Measurements from ENCODE around the gene RAB29.
A peak's percentile ranks its signal among the peaks of the same experiment; 100 is the strongest.
"Not testable (repeated sequence)": the region's sequence is repeated elsewhere in the genome, so short reads cannot be mapped to it uniquely, and the experiment has no call there.

The RAB29 gene, protein sequence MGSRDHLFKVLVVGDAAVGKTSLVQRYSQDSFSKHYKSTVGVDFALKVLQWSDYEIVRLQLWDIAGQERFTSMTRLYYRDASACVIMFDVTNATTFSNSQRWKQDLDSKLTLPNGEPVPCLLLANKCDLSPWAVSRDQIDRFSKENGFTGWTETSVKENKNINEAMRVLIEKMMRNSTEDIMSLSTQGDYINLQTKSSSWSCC

DNA sequence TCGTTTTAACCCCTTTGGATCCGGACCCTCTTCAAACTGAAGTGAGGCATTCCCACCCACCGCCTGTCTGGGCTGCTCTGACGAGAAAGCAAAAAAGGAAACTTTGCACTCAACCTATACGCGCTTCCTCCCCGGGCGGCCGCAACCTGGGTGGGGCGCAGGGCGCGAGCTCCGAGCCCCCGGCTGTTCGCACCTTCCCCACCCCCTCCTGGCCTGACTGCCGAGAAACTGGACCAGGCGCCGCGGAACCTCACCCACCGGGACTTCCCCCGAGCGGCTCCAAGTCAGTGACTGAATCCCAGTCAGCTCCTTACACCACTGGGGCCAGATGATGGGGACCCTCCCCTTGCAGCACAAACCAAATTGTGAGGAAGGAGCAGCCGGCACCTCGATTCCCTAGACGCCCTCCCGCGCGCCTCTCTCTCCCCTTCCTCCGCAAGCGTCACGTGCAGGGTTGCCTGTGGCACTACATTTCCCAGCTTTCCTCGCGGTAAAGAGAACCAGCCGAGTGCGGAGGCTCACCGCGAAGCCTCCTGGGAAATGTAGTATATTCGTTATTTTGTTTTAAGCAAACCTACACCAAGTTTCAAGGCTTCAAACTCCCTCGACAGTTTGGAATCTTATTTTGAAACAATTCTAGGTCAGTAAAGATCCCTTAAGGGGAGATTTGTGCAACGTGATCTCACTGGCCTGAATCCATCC is at the start of gene RAB29:
RAB29 (minus strand) TSS at position 468 of the 702 bp plus-strand sequence. CDS start 526 bp downstream, outside the sequence.
- DNase-seq (ENCODE audit: low read depth in 3 of 3): peak; percentile 58 to 71 (median 71)

DNA sequence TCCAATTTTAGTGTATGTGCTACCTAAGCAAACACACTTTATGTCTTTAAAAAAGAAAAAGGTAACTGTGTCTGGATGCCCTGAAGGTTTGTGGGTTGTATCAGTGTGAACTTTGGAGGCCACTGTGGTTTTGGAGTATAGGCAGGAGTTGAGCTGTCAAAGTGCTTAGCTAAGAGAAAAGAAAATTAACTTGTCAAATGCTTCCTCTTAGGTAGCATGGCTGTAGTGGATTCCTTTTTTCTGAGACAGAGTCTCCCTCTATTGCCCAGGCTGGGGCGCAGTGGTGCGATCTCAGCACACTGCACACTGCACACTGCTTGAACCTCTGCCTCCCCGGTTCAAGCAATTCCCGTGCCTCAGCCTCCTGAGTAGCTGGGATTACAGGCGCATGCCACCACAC is 48.9 kb upstream of the RAB29 start:
- no peak for DNase-seq (ENCODE audit: low read depth in 3 of 3)

DNA sequence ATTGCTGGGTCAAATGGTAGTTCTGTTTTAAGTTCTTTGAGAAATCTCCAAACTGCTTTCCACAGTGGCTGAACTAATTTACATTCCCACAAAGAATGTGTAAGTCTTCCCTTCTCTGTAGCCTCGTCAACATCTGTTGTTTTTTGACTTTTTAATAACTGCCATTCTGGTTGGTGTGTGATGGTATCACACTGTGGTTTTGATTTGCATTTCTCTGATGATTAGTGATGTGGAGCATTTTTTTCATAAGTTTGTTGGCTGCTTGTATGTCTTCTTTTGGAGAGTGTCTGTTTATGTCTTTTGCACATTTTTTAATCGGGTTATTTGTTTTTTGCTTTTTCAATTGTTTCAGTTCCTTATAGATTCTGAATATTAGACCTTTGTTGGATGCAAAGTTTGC is 48.0 kb upstream of the RAB29 start:
- DNase-seq (ENCODE audit: low read depth in 3 of 3): not testable (repeated sequence)

DNA sequence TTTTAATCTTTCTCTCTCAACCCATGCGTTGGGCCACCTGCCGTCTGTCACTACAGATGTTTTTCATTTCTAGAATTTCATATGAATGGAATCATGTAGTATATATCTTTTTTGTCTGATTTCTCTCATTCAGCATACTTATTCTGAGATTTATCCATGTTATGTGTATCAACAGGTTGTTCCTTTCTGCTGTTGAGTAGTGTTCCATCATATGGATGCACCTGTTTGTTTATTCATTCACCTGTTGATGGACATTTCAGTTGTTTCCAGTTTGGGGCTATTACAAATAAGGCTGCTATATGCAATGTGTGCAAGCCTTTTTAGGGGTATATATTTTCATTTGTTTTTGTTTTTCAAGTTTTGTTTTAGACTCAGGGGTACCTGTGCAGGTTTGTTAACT is 47.1 kb upstream of the RAB29 start:
- DNase-seq (ENCODE audit: low read depth in 3 of 3): no peak

DNA sequence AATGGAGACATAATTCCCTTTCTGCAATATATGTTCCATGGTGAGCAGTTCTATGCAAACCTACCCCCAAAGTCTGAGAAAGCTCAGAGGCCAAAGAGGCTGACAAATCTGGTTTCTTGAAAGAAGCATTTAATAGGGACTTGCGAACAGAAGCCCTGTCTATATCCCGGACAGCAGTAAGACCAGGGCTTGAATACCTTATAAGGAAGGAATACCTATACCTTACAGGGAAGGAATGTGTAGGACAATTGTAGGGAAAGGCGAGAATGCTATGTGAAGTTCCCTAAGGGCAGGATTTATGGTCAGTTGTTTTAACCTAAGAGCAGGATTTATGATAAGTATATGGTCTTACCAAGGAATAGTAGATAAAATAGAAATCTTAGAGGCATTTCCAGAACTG is 42.7 kb upstream of the RAB29 start:
- DNase-seq (ENCODE audit: low read depth in 3 of 3): no peak

DNA sequence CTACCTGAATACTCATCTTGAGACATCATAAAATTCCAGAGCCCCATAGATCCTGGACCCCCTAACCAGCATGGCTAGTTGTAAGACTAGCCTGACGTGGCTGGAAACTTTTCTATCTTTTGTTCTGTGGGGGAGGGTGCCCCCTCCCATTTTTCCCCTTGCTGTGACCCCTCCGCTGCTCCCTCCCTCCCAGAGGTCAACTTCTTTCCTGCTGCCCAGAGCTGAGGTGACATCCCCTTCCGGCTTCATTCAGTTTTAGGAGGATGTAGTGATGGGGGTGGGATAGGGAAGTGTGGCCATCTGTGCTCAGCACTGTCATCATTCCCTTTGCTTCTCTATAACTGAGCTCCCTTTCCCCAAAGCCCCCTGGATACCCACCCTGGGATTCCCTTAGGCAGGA is 42.1 kb upstream of the RAB29 start:
- no peak for DNase-seq (ENCODE audit: low read depth in 3 of 3)

DNA sequence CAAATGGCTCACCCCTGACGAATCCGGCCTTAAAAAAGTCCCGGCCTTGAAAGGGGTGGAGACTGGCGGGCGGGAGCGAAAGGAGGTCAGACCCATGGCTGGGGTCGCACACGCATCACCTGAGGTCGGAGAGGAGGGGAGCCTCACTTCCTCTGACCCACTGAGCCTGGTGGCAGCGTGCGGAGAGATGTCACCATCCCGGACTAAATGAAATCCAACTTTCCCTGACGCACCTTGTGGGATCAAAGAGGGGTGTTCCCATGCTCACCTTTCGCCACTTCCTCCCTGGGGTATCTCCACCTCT is 38.4 kb upstream of the RAB29 start:
- no peak for DNase-seq (ENCODE audit: low read depth in 3 of 3)

DNA sequence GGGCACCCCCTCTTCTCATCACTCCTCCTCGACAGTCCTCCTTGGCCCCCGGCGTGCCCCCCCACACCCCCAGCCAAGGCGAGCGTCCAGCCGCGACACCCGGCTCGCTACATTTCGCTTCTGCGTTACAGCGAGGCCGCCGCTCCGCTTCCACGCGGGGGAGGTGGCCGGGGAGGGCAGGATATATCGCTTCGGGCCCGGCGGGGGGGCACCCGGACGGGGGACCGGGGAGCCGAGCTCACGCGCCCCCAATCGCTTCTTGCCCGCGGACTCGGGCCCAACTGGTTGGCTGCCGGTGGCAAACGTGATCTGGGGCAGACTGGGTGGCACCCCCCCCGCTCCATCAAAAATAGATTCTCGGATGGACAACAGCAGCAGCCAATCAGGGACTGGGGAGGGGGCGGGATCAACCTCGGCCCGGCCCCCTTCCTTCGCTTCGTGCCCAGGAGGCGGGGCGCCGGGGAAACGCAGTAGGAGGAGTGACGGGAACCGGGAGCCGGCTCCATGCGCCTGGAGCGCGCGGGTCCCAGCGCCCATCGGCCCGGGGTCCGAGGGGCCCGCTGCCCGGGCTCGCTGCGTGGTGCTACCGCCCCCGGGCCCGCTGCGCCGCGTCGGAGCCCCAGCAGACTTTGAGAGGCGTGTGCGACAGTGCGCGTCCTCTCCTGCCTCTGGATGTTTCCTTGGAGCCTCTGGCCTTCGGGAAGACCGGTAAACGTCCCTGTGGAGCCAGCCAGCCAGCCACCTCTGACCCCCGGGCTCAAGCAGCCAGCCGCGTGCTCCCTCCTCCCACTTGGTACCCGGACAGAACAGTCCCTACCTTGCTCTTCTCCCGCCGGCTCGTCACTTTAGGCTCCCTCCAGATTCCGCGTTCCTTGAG is 37.8 kb upstream of the RAB29 start, which contains the start of gene SLC41A1:
SLC41A1 (minus strand) TSS at position 321 of the 877 bp plus-strand sequence. CDS start 2,757 bp downstream, outside the sequence.
- peak; percentile 77 to 82 (median 82) for DNase-seq (ENCODE audit: low read depth in 3 of 3)

DNA sequence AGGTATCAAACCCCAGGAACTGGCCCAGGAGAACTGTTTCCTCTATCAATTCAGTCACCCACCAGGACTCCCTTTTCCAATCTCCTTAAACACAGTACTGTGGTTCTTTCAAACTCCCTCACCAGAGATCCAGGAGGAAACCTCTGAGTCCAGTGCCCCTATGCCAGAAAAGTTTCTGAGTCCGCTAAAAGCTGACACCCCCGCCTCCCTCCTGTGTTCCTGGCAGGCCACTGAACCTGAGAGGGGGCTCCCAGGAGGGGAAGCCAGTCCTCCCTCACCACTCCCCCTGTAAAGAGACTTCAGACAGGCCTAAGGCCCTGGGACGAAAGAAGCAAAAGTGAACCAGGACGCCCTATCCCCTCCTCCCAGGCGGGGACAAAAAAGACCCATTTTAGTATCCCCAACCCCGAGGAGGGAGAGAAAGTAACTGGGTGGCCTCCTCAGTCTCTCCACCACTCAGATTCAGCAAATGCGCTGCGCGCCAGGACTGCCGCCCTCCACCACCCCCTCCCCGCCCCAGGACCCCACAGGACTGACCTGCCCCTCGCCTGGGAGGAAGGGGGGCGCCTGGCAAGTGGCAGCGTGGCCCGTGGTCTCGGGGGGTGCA is 37.1 kb upstream of the RAB29 start:
- DNase-seq (ENCODE audit: low read depth in 3 of 3): peak in 1 of 3 donors; percentile 18

DNA sequence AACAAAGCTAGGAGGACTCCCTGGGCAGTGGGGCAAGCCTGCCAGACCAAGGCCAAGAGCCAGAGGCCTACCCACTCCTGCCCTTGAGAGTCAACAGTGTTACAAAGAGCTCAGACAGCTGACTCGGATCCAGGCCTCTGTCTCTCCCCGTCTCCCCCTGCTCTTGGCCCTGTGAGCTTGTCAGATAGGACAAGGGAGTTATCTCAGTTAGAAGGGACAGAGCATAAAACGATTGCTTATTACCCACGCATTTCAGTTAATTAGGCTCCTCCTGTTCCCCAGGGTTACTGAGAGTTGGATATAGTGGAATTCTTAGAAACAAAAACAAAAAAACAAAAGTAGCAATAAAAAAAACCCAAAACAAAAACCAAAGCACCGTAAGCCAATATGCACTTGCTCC is 36.4 kb upstream of the RAB29 start:
- DNase-seq (ENCODE audit: low read depth in 3 of 3): no peak

DNA sequence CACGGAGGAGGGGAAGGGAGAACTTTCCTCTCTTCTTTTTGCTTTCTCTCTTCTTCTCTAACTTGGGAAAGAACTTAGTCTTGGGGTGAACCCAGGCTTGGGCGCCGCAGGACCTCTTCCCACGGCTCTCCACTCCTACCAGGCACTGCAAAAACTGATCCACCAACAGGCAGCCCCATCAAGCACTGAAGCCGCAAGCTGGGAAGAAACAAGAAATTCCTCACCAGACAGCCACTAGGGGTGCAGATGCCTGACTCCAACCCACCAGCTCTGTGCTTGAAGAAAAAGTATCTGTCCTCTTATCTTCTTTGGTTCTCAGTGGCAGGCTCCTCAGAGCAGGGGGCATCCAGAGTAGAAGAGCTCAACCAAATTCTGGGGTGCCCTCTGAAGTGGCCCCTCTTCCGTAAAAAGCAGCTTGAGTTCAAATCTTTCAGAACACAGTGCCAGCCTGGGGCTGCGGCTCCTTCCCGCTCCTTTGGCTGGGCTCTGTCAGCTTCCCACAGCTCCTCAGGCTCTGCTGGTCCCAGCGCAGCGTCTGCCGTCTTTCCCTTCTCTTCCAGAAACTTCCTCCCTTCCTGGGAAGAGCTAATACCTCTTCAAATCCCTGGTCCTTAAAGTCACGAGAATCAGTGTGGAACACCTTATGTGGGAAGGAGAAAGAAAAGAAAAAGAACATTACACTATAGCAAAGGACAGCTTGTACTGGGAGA is 35.3 kb upstream of the RAB29 start:
- DNase-seq (ENCODE audit: low read depth in 3 of 3): no peak

DNA sequence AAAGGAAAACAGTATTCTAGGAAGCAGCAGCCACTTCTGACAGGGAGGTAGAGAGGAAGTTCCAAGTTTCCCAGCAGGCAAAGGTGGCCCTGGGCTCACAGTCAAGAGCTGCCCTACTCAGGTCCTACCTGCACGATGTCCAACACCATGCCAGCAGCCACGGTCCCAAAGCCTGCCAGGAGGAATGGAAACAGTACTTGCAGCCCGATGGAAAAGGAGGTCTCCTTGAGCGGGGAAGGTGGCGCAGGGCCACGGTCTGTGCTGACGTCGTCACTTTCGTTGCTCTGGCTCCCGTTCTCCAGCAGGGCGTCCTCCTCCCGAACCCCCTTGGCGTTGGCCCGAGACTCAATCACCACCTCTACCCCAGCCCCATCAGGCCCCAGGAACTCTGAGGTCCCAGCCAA is 34.7 kb upstream of the RAB29 start:
- DNase-seq (ENCODE audit: low read depth in 3 of 3): no peak

DNA sequence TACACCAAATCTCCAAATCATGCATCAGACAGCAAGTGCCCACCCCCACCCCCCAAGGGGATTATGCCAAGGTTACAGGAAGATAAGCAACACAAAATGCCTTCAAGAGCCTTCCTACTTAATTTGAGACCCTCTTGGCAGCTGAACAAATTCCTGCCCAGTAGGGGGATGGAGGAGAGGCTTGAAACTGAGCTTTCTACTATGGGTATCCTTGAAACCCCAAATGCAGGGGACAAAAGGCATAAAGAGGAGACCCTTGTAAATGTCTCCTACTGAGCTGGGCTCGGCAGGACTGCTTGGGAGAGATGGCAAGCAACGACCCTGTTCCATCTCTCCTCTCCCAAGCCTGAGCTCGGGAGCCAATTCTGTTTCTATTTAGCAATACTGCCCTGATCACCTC is 34.2 kb upstream of the RAB29 start:
- DNase-seq (ENCODE audit: low read depth in 3 of 3): no peak

DNA sequence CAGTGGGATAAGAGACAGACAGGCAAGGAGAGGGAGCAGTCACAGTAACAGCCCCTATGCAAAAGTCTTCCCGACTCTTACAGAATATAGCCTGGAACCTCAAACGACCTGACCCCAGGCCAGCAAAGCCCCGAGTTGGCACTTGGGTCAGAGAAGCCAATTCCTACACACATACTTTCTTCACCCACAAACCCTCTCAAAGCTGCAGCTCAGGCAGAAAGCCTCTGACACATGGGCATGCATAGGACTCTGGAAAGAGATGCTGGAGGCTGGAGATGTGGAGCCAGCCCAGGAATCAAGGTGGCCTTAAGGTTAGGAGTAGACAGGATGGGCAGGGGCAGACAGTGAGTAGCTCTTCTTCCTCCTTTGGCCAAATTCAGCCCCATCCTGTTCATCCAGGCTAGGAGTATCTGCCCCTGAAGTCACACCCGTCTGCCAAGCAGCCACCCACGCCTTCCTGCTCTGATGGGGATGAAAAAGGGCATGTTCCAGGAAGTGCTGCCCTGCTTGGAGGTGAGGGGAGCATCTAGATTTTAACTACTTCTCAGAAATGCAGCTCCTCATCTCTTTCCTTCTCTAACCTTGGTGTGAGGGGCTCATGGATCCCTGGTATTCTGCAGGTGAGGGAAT is 29.9 kb upstream of the RAB29 start:
- DNase-seq (ENCODE audit: low read depth in 3 of 3): peak; percentile 34 to 47 (median 35)

DNA sequence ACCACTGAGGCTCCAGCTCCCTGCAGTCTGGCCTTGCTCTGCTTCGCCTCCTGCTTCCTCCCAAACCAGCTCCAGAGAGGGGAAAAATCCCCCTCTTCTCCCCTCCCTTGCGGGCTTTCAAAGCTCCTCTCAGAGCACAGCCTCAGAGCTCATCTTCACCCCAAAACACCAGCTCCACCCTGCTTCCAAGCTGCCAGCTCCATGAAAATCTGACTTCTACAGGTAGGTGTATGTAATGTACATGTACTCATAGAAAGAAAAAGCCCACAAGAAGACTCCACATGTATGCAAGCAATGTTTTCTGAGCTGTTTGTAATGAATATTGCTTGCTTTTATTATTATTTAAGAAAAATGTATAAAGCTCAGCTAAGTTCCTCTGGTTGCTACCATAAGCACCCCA is 29.3 kb upstream of the RAB29 start:
- DNase-seq (ENCODE audit: low read depth in 3 of 3): no peak

DNA sequence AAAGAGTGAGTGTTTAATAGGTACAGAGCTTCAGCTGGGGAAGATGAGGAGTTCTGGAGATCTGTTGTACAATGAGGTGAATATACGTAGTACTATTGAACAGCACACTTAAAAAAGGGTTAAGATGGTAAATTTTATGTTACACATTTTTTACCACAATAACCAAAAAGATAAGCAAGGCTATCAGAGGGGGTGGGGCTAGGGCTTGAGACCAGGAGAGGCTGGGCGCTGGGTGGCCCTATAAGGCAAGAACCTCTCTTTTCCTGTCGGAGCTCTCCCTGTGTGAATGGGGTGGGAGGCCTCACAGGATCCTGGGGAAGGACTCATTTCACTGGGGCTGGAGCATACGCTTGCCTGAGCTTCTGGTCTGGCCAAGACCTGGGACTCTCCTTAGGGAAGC is 28.7 kb upstream of the RAB29 start:
- no peak for DNase-seq (ENCODE audit: low read depth in 3 of 3)

DNA sequence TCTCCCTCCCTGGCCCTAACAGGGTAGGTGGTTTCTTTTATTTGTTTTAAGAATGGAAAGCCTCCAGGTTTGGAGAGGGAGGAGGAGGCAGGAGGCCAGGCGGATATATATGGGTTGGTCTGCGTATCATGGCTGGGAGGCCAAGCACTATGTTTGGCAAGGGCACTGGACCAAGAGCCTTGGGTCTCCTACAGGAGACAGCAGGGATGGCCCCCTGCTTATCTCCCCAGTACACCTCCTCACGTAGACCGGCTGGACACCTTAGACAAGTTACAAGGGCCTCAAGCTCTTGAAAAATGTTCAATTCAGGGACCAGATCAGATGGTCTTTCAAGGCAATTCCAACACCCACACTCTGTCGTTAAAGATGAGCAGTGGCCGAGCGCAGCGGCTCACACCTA is 26.8 kb upstream of the RAB29 start:
- no peak for DNase-seq (ENCODE audit: low read depth in 3 of 3)

DNA sequence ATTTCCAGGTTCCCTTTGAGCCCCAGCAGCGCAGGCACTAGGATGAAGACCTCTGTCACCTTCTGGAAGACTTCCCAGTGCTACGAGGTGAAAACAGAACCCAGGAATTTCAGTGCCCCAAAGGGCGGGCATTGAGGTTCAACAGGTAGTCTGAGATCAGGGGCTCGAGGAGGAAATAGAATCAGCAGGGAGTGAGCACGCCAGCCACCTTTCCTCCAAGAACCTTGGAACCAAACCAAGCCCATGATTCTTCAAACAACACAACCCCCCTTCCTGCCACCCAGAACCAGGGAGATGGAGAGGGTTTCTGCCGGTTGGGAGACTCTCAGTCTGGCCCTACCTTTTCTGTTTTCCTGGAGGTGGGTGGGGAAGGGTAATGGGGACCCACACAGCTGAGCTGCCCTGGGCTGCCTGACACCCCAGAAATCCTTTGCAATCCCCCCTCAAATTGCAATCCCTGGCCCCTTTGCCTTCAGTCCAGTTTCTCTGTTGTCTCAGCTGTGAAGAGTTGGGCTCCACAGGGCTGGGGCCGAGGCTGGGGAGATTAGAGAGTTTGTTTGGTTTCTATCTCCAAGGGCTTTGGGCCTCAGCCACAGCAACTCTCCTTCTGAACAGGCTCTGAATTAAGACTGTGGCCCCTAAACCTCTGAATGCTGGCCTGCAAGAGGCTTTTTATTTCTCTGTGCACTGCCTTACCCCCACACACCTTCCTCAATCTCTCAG is 25.9 kb upstream of the RAB29 start:
- DNase-seq (ENCODE audit: low read depth in 3 of 3): no peak

DNA sequence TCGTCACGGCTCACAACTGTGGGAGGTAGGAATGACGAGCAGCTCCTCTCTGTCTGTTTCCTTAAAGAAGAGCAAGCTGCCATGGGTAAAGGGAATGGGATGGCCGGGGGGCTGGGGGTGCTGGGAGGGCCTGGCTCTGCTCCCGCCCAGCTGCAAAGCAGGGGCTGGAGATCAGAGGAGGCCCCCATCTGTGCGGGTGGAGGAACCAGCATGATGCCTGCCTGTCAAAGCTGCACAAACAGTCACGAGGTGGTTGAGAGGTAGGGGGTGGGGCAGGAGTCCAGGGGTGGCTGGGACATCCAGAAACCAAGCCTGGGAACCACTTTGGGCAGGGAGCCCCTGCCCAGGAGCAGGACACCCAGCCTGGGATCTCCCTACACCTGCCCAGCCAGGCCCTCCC is 25.1 kb upstream of the RAB29 start:
- no peak for DNase-seq (ENCODE audit: low read depth in 3 of 3)

DNA sequence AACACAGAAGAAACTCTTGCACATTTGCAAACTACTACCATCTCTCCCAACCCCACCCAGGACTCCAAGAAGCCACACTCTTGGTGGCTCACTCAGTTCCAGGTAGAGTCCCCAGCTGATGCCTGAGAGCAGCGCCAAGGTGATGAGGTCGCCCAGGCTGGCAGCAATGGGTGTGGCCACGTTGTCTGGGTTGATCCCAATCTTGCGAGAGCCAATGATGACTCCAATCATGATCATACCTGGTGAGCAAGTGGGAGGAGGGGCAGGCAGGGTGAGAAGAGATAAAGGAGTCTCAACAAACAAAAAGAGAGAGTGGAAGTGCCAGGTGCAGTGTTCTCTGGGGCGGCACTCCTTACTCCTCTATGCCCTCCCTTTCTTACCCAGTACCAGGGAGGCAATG is 23.3 kb upstream of the RAB29 start:
- no peak for DNase-seq (ENCODE audit: low read depth in 3 of 3)

DNA sequence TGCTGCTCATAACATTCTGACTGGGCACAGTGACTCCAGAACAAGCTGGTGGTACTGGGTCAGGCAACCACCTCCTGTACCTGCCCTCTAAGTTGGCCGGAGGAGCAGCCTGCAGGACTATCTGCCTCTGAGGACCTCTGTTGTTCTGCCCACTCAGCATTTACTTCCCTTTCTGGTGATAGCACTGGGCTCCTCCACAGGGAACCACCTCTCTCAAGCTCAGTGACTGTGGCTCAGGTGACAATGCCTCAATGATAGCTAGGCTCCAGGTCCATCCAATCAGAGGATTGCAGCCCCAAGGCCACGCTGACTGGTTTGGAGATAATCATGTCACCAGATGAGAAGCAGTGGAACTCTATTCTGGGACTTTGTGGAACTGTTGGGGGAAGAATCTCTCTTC is 21.9 kb upstream of the RAB29 start:
- DNase-seq (ENCODE audit: low read depth in 3 of 3): no peak

All from stimulated activated CD4-positive, alpha-beta T cell treated with anti-CD3 and anti-CD28 coated beads, TNF-alpha, amount 100 ng/mL, for 48 hours (primary cell).